Stimulated activated CD8-positive, alpha-beta memory T cell treated with anti-CD3 and anti-CD28 coated beads, Interleukin-7, amount 100 ng/mL, for 24 hours (primary cell): ENCODE data around the gene ADD1.

ENCODE experiments used
- DNase-seq: peaks from one replicate; pipeline ENCODE4 v3.0.0-alpha.2; 2020; ENCODE audit warnings: low read depth

ADD1 gene

GRCh38 chr4:2963966-2964471 is 120.4 kb downstream of the ADD1 start:
- DNase-seq, result no peak

GRCh38 chr4:2964706-2965258 is 121.1 kb downstream of the ADD1 start:
- no peak for DNase-seq

GRCh38 chr4:2965262-2965661 is 121.6 kb downstream of the ADD1 start:
- DNase-seq, result no peak

GRCh38 chr4:2968381-2968780 is 124.7 kb downstream of the ADD1 start:
- no peak for DNase-seq

GRCh38 chr4:2971275-2971674 is 127.6 kb downstream of the ADD1 start:
- no peak for DNase-seq

GRCh38 chr4:2977211-2978088 is 133.8 kb downstream of the ADD1 start:
- no peak for DNase-seq
